Bone marrow (tissue), 2 donors: Measurements from ENCODE around the gene OPTC.
"Not testable (repeated sequence)": the region's sequence is repeated elsewhere in the genome, so short reads cannot be mapped to it uniquely, and the experiment has no call there.

Experiments used
- DNase-seq, 2 donors: peaks; one replicate each; lab custom pipeline; 2025; lab: John Stamatoyannopoulos, UW

Gene OPTC, protein sequence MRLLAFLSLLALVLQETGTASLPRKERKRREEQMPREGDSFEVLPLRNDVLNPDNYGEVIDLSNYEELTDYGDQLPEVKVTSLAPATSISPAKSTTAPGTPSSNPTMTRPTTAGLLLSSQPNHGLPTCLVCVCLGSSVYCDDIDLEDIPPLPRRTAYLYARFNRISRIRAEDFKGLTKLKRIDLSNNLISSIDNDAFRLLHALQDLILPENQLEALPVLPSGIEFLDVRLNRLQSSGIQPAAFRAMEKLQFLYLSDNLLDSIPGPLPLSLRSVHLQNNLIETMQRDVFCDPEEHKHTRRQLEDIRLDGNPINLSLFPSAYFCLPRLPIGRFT

GRCh38 chr1:203493901-203494300, at the start of gene OPTC:
TSS of gene OPTC (plus strand) at chr1:203494153. CDS start at chr1:203496006, 1,853 bp downstream.
- DNase-seq: no peak

GRCh38 chr1:203444171-203444576, 49.8 kb upstream of the OPTC start:
- no peak for DNase-seq

GRCh38 chr1:203447151-203447550, 46.8 kb upstream of the OPTC start:
- DNase-seq: no peak

- not testable (repeated sequence) for DNase-seq
Observed at GRCh38 chr1:203447598-203447997, 46.4 kb upstream of the OPTC start.

GRCh38 chr1:203448521-203449061, 45.4 kb upstream of the OPTC start:
- no peak for DNase-seq

DNA sequence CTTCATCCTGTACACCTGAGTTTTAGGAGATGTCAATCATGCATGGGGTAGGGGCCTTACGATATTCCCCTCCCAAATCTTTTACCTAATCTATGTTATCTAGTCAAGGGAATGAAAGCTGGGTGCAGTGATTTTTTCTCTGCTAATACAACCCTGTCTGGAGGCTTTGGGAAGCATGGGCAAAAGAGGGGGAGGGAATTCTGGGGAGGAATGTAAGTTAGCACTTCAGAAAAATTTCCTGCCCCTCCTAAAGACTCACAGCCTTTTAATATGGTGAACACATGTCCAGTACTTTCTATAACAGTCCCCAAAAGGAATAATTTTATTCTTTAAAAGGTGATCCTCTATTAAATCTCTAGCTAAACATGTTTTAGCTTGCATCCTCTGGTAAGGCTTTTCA, 44.0 kb upstream of the OPTC start:
- no peak for DNase-seq

DNA sequence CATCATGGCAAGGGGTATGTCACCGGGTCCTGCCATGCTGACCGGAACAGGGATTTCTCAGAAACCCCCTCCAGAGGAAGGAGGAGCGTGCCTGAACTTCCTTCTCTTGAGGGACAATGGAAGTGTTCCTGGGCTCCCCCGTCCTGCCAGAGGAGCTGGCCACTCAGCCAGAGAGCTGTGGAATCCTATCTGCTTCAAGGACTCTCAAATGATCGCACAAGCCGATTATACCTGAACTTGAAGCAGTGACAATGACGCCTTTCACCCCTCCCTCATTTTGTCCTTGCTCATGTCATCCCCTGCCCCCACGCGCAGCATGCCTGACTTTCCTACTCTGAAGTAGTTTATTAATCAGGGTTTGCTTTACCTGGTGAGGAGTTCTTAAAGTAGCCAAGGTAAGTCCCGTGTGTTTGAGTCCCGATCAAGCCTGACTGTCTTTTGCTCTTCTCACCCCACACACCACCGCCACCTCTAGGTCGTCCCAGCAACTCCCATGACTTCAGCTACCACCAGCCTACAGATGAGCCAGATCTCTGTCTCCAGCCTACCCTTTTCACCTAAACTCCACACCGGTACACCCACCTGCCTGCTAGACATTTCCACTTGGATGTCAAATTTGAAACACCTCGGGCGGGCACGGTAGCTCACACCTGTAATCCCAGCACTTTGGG, 43.3 kb upstream of the OPTC start:
- no peak for DNase-seq

GRCh38 chr1:203451836-203452784, 41.8 kb upstream of the OPTC start:
- DNase-seq: no peak

DNA sequence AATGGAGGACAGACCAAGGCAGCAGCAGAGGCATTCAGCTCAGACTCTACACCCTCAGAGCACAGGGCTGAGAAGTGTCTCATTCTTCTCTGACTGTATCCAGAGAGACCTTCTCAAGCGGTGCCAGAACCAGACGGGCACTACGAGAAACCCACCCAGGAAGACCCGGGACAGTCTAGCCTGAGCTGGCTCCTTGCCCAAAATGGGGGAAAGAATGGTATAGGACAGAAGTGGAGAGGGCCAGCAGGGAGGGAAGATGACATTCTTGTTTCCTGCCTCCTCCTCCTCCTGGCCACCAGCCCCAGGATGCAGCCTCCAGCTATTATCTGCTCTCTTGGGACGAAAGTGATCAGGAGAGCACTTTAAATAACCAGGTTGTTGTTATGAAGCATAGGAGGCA, 40.9 kb upstream of the OPTC start:
- no peak for DNase-seq

DNA sequence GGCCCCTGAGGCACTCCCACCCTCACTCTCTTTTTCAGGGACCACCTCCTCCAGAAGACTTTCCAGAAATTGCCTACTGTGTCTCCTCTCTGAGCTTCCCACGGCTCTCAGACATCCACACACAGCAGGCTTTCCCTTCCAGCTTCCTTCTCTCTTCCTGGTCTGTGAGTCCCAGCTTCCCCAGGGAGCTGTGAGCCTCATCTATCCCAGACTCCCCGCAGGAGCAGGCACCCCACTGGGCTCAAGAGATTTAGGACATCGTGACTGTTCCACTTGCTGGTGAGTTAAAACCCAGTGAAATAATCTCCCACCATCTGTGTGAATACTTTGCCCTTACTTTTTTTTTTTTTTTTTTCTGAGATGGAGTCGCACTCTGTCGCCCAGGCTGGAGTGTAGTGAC, 40.3 kb upstream of the OPTC start:
- no peak for DNase-seq

GRCh38 chr1:203454986-203455471, 38.9 kb upstream of the OPTC start:
- no peak for DNase-seq

DNA sequence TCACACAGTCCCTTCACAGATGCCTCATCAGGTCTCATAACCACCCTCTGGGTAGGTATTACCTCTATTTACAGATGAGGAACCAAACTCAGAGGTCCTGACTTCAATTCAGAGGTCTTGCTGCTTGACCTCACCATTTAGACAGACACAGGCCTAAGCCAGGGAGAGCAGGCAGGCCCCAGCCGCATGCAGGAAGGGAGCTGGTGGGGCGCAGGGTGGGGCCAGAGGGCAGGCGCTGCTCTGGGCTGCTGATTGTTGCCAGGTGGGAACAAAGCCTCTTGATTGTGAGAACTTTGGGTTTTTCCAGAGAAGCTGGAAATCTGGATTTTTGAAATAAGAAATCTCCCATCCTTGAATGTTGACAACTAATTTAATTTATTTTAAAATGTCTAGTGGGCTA, 38.2 kb upstream of the OPTC start:
- no peak for DNase-seq

DNA sequence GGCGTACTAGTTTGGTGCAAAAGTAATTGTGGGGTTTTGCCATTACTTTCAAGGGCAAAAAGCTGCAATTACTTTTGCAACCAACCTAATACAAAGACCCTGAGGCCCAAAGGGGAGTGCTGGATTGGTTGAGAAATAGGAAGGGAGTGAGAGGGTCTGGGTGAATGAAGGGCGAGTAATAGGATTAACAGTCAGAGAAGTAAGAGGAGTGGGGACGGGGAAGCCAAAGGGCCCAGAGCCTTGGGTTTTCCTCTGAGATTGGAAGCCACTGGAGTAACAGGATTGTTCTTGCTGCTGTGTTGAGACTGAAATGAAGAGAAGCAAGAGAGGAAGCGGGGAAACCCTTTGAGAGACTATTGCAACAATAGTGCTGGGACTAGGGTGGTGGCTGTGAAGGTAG, 37.4 kb upstream of the OPTC start:
- DNase-seq: no peak

GRCh38 chr1:203458078-203458477, 35.9 kb upstream of the OPTC start:
- DNase-seq: no peak

- DNase-seq: no peak
Observed at GRCh38 chr1:203459671-203460201, 34.2 kb upstream of the OPTC start.

DNA sequence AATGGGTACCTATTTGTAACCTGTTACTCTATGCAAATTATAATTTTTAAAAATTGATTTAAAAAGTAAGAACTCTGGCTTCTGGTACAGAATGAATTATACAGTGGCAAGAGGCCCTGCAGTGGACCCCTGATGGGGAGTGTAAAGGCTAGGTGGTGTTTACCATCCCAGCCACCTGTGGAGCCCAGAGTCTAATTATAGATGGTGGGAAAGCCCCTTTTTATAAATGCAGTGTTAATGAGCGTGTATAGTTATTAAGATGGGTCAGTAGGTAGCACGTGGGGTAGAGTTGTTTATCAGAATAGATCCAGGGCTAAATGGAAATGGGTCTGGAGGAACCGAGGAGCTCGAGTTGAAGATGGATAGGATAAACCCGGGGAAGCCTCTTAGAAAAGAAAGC, 32.2 kb upstream of the OPTC start:
- no peak for DNase-seq

DNA sequence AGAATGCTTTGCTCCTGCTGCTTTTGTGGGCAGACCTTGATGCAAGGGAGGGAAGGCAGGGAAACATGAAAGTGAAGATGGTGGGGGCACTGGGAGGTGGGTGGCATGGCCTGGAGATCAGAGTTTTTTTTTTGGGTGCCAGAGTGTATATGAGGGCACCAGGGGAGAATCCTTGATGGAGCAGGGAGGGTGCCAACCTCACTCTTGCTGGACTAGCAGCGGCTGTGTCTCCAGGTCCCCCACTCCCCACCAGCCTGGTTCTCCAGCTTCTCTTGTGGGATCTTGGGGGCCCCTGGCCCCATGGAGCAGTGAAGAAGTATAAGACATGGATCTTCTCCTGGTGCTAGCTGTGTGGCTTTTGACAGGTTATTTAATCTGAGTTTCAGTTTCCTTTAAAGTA, 31.8 kb upstream of the OPTC start:
- DNase-seq: no peak

GRCh38 chr1:203462878-203463277, 31.1 kb upstream of the OPTC start:
- no peak for DNase-seq

DNA sequence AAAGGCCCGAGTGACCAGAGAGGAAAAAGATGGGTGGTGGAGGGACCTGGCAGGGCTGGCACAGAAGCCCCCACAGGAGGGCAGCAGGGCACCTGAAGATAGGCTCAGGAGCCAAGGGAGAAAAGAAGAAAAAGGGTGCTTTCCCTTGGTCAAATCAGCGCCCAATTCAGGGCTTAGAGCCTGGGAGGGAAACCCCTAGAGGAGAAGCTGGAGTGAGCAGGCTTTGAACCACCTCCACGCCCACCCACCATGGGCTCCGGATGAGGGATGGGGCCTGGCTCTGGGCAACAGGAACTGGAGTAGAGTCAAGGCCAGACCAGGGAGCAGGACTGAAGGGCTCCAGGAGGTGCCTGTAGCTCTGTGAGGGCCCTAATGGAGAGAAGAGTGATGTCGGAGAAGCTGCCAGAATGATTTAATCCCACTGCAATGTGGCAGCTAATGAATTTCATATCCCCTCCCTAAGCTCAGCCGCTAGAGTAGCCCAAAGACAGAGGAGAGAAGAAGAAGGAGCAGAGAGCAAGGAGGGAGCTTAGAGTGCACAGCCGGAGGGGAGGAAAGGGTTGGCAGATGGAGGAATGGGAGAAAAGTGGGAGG, 30.4 kb upstream of the OPTC start:
- DNase-seq: no peak

DNA sequence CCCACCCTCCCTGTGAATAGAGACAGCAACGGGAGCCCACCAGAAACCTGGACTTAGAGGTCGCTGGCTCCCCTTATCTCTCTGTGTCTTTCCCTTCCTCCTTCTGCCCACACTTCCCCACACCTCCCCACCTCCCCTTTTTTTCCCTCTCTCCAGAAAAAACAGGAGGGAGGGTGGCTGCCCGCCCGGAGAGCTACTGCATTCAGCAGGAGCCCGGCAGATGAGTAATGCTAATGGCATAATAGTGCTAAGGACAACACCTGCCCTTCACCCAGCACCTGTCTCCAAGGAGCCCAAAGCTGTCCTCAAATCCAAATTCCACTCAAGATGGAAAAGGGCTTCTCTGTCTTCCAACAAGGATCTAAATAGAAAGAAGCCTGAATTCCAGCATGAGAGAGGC, 29.7 kb upstream of the OPTC start:
- DNase-seq: no peak

GRCh38 chr1:203464743-203465142, 29.2 kb upstream of the OPTC start:
- DNase-seq: no peak
